H54 (cell line): ENCODE results near the gene TSPO.

ENCODE experiments used
- DNase-seq: peaks from one replicate; pipeline ENCODE4 v3.0.0; 2011; ENCODE audit warnings: low spot score, mixed read lengths; ENCODE audit not compliant: insufficient read length
- FAIRE-seq: peaks from 3 replicates; lab custom pipeline; 2011; peaks lifted over from hg19 to GRCh38; lab: Jason Lieb, UNC
- POLR2A ChIP-seq: IDR thresholded peaks from 2 replicates; pipeline ENCODE4 v1.6.1; 2011; ENCODE audit warnings: low read depth, mild to moderate bottlenecking, low read length

The TSPO gene

DNA sequence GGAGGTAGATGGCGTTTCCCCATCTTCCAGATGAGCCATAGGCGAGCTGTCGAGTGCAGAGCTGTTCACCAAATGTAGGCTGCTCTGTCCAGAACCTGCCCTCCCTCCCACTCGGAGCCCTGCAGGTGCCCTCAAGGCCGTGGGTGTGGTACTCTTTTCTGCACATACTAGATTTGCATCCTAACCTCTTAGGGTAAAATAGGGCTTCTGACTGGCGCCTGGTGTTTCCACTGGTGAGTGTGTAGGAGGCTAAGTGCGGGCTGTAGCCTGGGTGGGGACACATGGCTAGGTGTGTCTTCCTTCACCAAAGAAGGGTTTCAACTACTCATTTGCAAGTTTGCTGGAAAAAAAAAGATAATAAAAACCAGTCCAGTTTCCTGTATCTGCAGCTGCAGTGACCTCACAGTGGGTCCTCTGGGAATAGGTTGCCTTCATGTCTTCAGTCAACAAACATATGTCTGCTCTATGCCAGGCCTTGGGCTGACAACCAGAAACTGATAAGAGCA, 32.4 kb upstream of the TSPO start:
- FAIRE-seq = no peak

DNA sequence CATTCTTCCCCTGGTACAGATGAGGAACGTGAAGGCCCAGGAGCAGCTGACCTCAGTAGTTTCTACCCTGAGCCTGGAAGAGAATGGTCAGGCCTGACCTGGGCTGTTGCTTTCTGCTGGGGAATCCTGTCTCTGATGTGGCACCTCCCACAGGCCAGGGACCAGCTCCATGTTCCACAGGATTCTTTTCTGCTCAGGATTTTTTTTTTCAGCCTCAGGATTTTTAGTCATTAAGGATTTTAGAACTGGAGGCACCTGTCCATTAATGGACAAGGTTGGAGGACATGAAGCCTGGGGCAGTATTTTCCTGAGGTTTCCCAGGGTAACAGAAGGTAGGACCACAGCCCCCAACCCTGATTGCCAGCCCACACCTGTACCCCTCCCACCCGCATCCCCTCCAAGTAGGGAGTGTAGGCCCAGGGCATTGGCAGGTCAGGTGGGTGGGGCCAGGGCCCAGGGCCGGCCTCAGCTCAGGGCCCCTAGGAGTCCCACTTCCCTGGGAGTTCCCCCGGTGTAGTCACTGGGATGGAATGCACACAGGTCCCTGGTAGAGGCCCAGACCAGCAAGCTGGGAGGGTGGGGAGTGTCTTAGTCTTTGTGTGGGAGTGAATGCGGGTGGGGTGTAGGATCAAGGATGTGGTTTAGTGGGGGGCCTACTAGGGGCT, 24.7 kb upstream of the TSPO start:
- DNase-seq (peak; percentile 97), FAIRE-seq (no peak)
- no peak for TF ChIP-seq POLR2A

More for the DNA sequence above, 32.4 kb upstream of the TSPO start:
- TF ChIP-seq POLR2A = no peak
- no peak for DNase-seq

DNA sequence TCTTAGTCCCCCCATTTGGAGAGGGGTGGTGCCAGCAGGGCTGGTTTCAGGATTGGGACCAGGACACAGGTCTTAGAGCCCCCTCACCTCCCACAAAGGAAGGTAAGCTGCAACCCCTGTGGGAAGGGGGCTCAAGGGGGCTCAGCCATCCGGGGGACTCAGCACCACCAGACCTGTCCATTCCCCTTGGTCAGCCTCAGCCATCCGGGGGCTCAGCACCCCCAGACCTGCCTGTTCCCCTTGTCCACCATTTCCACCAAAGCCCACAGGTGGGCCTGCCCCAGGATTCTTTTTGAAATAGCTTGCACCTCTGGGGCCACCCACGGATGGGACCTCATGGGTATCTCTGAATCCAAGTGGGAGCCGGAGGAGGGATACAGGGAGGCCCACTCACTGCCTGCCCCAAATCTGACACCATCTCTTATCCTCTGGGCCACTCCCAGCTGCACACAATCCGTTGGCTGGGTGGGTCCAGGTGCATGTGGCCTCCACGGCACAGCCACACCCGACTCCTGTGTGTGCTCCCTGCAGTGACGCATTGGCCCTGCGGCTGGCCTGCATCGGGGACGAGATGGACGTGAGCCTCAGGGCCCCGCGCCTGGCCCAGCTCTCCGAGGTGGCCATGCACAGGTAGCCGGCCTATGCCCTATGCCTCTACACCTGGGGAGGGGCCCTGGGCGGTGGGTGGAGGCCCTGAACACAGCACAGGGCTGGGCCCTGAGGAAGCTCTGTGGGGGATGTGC, 24.0 kb upstream of the TSPO start:
- no peak for DNase-seq
- FAIRE-seq = no peak
- TF ChIP-seq POLR2A = no peak

DNA sequence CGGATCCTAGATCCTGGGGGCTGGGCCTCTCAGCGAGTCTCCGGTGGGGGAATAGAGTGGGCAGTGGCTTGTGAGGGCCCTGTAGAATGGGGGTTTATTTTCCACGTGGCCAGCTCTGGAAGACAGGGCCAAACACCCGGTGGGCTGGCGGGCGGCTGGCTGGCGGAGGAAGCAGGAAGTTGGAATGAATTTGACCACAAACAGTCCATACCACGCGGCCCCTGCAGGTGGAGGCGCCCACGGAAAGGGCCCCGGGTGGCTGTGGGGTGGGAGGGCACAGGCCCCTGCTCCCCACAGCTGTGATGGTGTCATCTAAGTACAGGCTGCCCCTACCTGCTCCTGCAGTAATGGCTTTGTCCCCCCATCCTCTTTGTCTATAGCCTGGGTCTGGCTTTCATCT, 23.2 kb upstream of the TSPO start:
- TF ChIP-seq POLR2A = no peak
- FAIRE-seq = no peak
- no peak for DNase-seq

DNA sequence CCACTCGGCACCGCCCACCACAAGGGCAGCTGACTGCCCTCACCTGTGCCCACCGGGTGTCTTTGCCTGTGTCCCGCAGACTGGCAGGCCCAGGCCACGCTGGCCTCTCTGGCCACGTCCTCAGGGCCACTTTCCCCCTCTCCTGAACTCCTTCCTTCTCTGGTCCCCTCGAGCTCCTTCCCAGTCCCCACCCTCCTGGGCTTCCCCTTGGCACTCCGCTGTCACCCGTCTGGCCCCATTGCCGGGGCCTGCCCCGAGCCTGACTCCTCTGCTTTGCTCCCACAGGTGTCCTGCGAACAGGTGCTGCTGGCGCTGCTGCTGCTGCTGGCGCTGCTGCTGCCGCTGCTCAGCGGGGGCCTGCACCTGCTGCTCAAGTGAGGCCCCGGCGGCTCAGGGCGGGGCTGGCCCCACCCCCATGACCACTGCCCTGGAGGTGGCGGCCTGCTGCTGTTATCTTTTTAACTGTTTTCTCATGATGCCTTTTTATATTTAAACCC, 22.4 kb upstream of the TSPO start:
- no peak for DNase-seq
- TF ChIP-seq POLR2A = no peak
- no peak for FAIRE-seq

DNA sequence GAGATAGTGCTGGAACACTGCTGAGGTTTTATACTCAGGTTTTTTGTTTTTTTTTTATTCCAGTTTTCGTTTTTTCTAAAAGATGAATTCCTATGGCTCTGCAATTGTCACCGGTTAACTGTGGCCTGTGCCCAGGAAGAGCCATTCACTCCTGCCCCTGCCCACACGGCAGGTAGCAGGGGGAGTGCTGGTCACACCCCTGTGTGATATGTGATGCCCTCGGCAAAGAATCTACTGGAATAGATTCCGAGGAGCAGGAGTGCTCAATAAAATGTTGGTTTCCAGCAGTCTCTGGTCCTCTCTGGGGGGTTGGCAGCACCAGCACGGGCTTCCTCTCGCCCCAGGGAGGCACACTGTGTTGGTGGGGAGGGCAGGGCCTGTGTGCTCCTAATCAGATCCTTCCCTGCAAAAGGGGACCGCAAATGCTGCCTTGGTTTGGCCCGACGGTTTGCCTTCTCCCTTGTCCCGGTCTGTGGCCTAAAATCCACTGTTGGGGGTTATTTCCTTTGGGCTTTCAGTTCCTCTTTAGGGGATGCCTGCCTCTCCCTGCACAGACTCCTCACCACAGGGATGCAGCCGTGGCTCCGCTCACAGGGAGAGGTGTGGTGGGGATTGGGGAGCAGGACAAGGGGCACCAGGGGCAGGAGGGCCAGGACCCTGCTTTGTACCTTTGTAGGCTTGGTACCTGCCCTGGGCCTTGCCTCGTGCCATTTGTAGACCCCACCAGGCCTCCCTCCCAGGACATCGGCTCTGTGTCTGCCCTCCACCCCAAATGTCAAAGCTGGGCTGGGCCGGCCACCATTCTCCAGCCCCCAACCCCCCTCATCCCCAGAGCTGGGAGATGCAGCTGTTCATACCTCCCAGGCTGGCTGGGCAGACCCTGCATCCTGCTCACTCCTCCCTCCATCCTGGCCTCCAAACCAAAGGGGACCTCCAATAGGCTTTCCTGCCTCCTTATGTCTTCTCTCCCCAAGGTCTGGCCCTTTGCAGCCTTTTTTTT, 21.6 kb upstream of the TSPO start:
- FAIRE-seq (no peak), DNase-seq (no peak)
- TF ChIP-seq POLR2A = no peak

DNA sequence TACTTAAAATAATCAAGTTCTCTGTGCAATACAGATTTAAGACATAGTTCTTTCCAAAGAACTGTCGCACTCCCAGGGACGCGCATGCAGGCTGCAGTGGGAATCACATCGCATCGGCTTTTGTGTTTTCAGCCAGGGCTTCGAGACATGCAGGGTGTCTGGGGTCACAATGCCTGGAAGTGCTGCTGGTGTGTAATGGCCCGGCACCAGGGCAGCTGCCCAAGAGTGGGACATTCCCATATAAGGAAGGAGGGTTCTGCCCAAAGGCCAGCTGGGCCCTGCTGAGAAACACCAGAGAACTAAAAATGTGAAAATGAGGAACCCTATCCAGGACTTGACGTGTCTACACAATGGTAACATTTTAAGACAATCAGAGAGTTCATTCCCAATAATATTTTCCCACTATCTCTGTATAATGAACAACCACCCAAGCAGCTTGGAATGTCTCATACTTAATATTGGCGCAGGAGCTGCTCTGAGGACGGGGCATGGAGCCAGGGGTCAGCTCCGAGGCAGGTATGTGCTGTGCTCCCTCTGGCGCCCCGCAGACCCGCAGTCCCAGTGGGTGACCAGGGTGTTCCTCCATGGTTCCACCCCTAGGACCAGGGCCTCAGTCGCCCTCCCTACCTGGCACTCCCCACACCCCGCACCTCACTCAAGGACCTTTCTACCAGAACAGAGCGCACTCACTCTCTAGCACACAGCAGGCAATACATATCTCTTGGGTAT, 19.4 kb upstream of the TSPO start:
- DNase-seq (no peak), FAIRE-seq (no peak)
- no peak for TF ChIP-seq POLR2A

DNA sequence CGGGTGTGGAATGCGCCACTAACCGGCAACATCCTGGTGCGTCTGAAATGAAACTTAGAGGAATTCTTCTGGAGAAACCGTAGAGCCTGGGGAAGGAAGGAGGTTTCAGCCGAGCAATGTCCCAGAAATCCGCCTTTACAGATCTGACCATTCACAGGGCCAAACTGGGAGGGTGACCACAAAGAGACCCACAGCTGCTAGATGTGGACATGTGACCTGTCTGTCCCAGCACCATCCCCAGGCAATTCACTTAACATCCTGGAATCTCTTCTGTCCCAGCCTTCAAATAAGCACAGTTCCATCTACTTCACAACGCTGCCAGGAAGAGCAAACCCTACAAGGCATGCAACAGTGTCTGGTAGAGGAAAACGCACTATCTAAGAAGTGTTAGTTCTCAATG, 18.0 kb upstream of the TSPO start:
- TF ChIP-seq POLR2A = no peak
- no peak for FAIRE-seq
- DNase-seq = no peak

DNA sequence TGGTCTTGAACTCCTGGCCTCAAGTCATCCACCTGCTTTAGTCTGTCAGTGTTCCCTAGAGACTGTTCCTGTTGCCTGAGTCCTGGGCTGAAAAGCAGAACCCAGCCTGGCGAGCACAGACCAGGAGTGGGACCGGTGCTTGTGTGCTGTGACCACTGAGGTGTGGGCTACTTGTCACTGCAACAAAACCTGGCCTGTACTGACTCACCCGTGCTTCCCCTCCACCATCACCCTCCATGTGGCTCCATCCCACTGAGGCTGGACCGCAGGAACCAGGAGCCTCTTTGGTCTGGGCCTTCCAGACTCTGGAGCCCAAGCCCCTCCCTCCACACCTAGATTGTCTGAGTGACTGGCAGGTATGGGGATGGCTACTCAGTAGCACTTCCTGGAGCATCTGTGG, 16.8 kb upstream of the TSPO start:
- no peak for TF ChIP-seq POLR2A
- DNase-seq = no peak
- FAIRE-seq = no peak

DNA sequence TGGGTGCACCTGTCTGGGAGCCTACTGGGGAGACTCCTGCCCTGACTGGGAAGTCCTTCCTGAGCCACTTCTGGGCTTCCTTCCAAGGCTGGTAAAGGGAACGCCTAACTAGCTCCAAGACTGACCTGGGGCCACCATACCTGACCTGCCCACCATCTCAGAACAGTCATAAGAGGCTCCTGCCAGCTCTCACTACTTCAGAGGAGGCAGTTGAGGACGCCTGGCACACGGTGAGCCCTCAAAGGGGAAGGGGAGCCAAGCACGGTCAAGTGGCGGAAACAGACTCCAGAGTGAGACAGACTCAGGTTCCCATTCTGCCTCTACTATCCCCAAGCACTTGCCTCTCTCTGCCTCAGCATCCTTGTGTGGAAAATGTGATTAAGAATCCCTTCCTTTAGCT, 15.8 kb upstream of the TSPO start:
- DNase-seq = no peak
- TF ChIP-seq POLR2A = no peak
- no peak for FAIRE-seq

DNA sequence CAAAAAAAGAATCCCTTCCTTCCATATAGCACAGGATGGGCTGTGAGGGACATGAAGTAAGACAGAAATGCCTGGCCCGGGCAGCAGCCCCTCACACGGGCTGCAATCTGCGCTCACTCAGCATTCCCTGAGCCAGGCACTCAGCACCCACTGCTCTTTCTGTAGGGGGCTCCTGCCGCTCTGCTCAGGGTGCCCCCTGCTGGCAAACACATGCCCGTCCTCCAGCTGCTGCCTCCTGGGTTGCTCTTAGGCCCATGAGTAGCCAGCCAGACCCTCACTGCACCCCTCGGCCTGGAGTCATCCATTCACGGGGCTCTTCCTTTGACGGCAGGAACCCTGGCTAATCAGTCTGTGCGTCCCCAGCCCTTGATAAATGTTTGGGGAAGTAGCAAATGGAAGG, 15.1 kb upstream of the TSPO start:
- FAIRE-seq (no peak), DNase-seq (no peak)
- no peak for TF ChIP-seq POLR2A

DNA sequence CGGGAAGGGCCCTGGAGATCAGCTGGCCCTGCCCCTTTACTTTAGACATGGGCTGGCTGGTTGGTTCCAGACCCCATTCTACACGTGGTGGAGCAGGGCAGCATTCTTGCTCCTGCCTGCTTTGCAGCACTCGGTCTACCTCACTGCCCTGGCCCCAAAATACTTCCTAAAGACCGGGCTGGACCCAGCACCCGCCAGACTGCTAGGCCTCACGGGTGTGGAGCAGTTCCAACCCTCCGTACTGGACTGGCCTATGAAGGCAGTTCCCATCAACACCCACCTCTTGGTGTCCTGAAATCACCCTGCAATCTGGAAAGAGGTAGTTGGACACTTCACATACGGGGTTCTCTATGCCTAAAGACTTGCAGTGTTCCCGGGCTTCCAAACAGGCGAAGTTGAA, 14.6 kb upstream of the TSPO start:
- DNase-seq (no peak), FAIRE-seq (no peak)
- TF ChIP-seq POLR2A = no peak
